Activated naive CD4-positive, alpha-beta T cell treated with anti-CD3 and anti-CD28 coated beads for 36 hours (primary cell): ENCODE data around the gene PLEKHM3. TPM values are rescaled to one million over a fixed set of nuclear protein-coding genes. Genes with fewer than 3 reads are reported as not detected.

Experiments used
- CTCF ChIA-PET: fragments of 350-600 bp; sonication (Branson Sonifier 250); formaldehyde crosslinking; loops from one replicate; lab custom pipeline; 2021; ENCODE audit warnings: antibody characterized with exemption; lab: Charles Lee
- DNase-seq: peaks from one replicate; pipeline ENCODE4 v3.0.0-alpha.2; 2020
- H3K27ac Mint-ChIP-seq: one replicate; pipeline ENCODE4 v1.8.0; 2021; ENCODE audit warnings: mild to moderate bottlenecking, mixed read lengths
- H3K27me3 Mint-ChIP-seq: one replicate; pipeline ENCODE4 v1.8.0; 2021; ENCODE audit warnings: low read depth, mixed read lengths
- H3K36me3 Mint-ChIP-seq: one replicate; pipeline ENCODE4 v1.8.0; 2021; ENCODE audit warnings: low read depth, mixed read lengths
- H3K4me1 Mint-ChIP-seq: one replicate; pipeline ENCODE4 v1.8.0; 2021; ENCODE audit warnings: low read depth, mixed read lengths
- H3K4me3 Mint-ChIP-seq: one replicate; pipeline ENCODE4 v1.8.0; 2021; ENCODE audit warnings: mild to moderate bottlenecking, moderate library complexity, mixed read lengths
- H3K9me3 Mint-ChIP-seq: one replicate; pipeline ENCODE4 v1.8.0; 2021; ENCODE audit warnings: mixed read lengths
- intact Hi-C: fragments of 100-400 bp; cut with micrococcal nuclease; formaldehyde crosslinking; loops from one replicate; pipeline ENCODE4 v1.15.1; 2023
- total RNA-seq, 2 experiments: library from RNA; stranded (reverse); gene quantifications; one replicate each; pipeline ENCODE4 v1.2.3, GENCODE V29; 2021

Gene PLEKHM3
- total RNA-seq, 2 experiments from 2014 or later = 6.5 to 7.0 TPM

GRCh38 chr2:207938415-207938814 is 86.9 kb downstream of the PLEKHM3 start:
- intact Hi-C loops = no loop called here
- no peaks in the 10 kb centered on the region for H3K4me1 Mint-ChIP-seq
- no peak overlapping the region for H3K4me3 Mint-ChIP-seq
- no peak overlapping the region for H3K27ac Mint-ChIP-seq
- H3K9me3 Mint-ChIP-seq = no peaks in the 10 kb centered on the region
- H3K27me3 Mint-ChIP-seq = no peaks in the 10 kb centered on the region
- DNase-seq = no peak
- CTCF ChIA-PET = interaction anchor here (3.2 kb wide), 1 partner anchor 102 kb away, joined by 12 read pairs; no protein-coding TSS in a partner anchor
- peaks cover 7% of the 10 kb centered on the region for H3K36me3 Mint-ChIP-seq

- no peaks in the 10 kb centered on the region for H3K9me3 Mint-ChIP-seq
- H3K36me3 Mint-ChIP-seq = peaks cover 7% of the 10 kb centered on the region
- H3K27me3 Mint-ChIP-seq = no peaks in the 10 kb centered on the region
- DNase-seq = no peak
- no peak overlapping the region for H3K4me3 Mint-ChIP-seq
- no peaks in the 10 kb centered on the region for H3K4me1 Mint-ChIP-seq
- no peak overlapping the region for H3K27ac Mint-ChIP-seq
- CTCF ChIA-PET = interaction anchor here (3.2 kb wide), 1 partner anchor 103 kb away, joined by 12 read pairs; no protein-coding TSS in a partner anchor
- intact Hi-C loops = no loop called here
These were observed 87.5 kb downstream of the PLEKHM3 start for GRCh38 chr2:207937823-207938222.

GRCh38 chr2:207937253-207937652 is 88.1 kb downstream of the PLEKHM3 start:
- Mint-ChIP-seq H3K27me3 (no peaks in the 10 kb centered on the region), H3K36me3 (peaks cover 5% of the 10 kb centered on the region), H3K4me1 (no peaks in the 10 kb centered on the region), H3K4me3 (no peak overlapping the region), H3K27ac (no peak overlapping the region), H3K9me3 (no peaks in the 10 kb centered on the region)
- intact Hi-C loops = no loop called here
- no peak for DNase-seq
- CTCF ChIA-PET = interaction anchor here (3.2 kb wide), 1 partner anchor 103 kb away, joined by 12 read pairs; no protein-coding TSS in a partner anchor

- no peaks in the 10 kb centered on the region for H3K36me3 Mint-ChIP-seq
- no peak overlapping the region for H3K27ac Mint-ChIP-seq
- CTCF ChIA-PET = interaction anchor here (0.9 kb wide), 1 partner anchor 36 kb away, joined by 4 read pairs; no protein-coding TSS in a partner anchor
- no peaks in the 10 kb centered on the region for H3K9me3 Mint-ChIP-seq
- H3K4me1 Mint-ChIP-seq = no peaks in the 10 kb centered on the region
- H3K4me3 Mint-ChIP-seq = no peak overlapping the region
- no peak for DNase-seq
- H3K27me3 Mint-ChIP-seq = no peaks in the 10 kb centered on the region
- intact Hi-C loops = no loop called here
These were observed 88.9 kb downstream of the PLEKHM3 start for GRCh38 chr2:207936380-207936779.

- Mint-ChIP-seq H3K4me1 (no peaks in the 10 kb centered on the region), H3K27ac (no peak overlapping the region), H3K36me3 (no peaks in the 10 kb centered on the region), H3K4me3 (no peak overlapping the region), H3K9me3 (no peaks in the 10 kb centered on the region), H3K27me3 (no peaks in the 10 kb centered on the region)
- intact Hi-C loops = no loop called here
- no peak for DNase-seq
- CTCF ChIA-PET = interaction anchor here (0.9 kb wide), 1 partner anchor 37 kb away, joined by 4 read pairs; no protein-coding TSS in a partner anchor
These were observed 89.3 kb downstream of the PLEKHM3 start for GRCh38 chr2:207935991-207936370.

GRCh38 chr2:207935121-207935990 is 90.0 kb downstream of the PLEKHM3 start:
- Mint-ChIP-seq H3K9me3 (no peaks in the 10 kb centered on the region), H3K27me3 (no peaks in the 10 kb centered on the region), H3K4me1 (no peaks in the 10 kb centered on the region), H3K27ac (no peak overlapping the region), H3K4me3 (no peak overlapping the region), H3K36me3 (peaks cover 2% of the 10 kb centered on the region)
- no peak for DNase-seq
- intact Hi-C loops = no loop called here
- CTCF ChIA-PET = interaction anchor here (0.6 to 0.9 kb wide), 2 partner anchors 36 to 37 kb away, joined by 4 read pairs; no protein-coding TSS in a partner anchor

- Mint-ChIP-seq H3K27ac (no peak overlapping the region), H3K4me3 (no peak overlapping the region), H3K36me3 (peaks cover 2% of the 10 kb centered on the region), H3K4me1 (no peaks in the 10 kb centered on the region), H3K9me3 (no peaks in the 10 kb centered on the region), H3K27me3 (no peaks in the 10 kb centered on the region)
- CTCF ChIA-PET = interaction anchor here (0.6 kb wide), 1 partner anchor 37 kb away, joined by 4 read pairs; no protein-coding TSS in a partner anchor
- intact Hi-C loops = no loop called here
- no peak for DNase-seq
These were observed 90.6 kb downstream of the PLEKHM3 start for GRCh38 chr2:207934720-207935119.

GRCh38 chr2:207933396-207934065 is 91.8 kb downstream of the PLEKHM3 start:
- CTCF ChIA-PET = no interaction called here
- no peaks in the 10 kb centered on the region for H3K27me3 Mint-ChIP-seq
- no peaks in the 10 kb centered on the region for H3K4me1 Mint-ChIP-seq
- intact Hi-C loops = no loop called here
- DNase-seq = no peak
- no peaks in the 10 kb centered on the region for H3K9me3 Mint-ChIP-seq
- no peak overlapping the region for H3K27ac Mint-ChIP-seq
- peaks cover 2% of the 10 kb centered on the region for H3K36me3 Mint-ChIP-seq
- no peak overlapping the region for H3K4me3 Mint-ChIP-seq

GRCh38 chr2:207932106-207932505 is 93.2 kb downstream of the PLEKHM3 start:
- Mint-ChIP-seq H3K4me3 (no peak overlapping the region), H3K27ac (no peak overlapping the region), H3K36me3 (peaks cover 2% of the 10 kb centered on the region), H3K27me3 (no peaks in the 10 kb centered on the region), H3K4me1 (no peaks in the 10 kb centered on the region), H3K9me3 (no peaks in the 10 kb centered on the region)
- DNase-seq = no peak
- intact Hi-C loops = no loop called here
- CTCF ChIA-PET = no interaction called here

- no peak overlapping the region for H3K27ac Mint-ChIP-seq
- no peak overlapping the region for H3K4me3 Mint-ChIP-seq
- peaks cover 9% of the 10 kb centered on the region for H3K4me1 Mint-ChIP-seq
- intact Hi-C loops = no loop called here
- H3K36me3 Mint-ChIP-seq = peaks cover 2% of the 10 kb centered on the region
- DNase-seq = no peak
- no peaks in the 10 kb centered on the region for H3K9me3 Mint-ChIP-seq
- CTCF ChIA-PET = no interaction called here
- H3K27me3 Mint-ChIP-seq = no peaks in the 10 kb centered on the region
These were observed 94.6 kb downstream of the PLEKHM3 start for GRCh38 chr2:207930747-207931146.

- Mint-ChIP-seq H3K27me3 (no peaks in the 10 kb centered on the region), H3K4me1 (peaks cover 14% of the 10 kb centered on the region), H3K4me3 (no peak overlapping the region), H3K9me3 (no peaks in the 10 kb centered on the region), H3K36me3 (peaks cover 3% of the 10 kb centered on the region), H3K27ac (no peak overlapping the region)
- DNase-seq = no peak
- CTCF ChIA-PET = interaction anchor here (0.8 to 1.0 kb wide), 2 partner anchors 9 to 14 kb away, joined by 3 to 4 read pairs; no protein-coding TSS in a partner anchor
- intact Hi-C loops = no loop called here
These were observed 95.4 kb downstream of the PLEKHM3 start for GRCh38 chr2:207929923-207930322.

- no peak for DNase-seq
- H3K9me3 Mint-ChIP-seq = no peaks in the 10 kb centered on the region
- H3K27me3 Mint-ChIP-seq = no peaks in the 10 kb centered on the region
These were observed 97.2 kb downstream of the PLEKHM3 start for GRCh38 chr2:207928079-207928478.

More at GRCh38 chr2:207928079-207928478, 97.2 kb downstream of the PLEKHM3 start:
- peaks cover 4% of the 10 kb centered on the region for H3K36me3 Mint-ChIP-seq
- H3K27ac Mint-ChIP-seq = no peak overlapping the region
- CTCF ChIA-PET = no interaction called here
- H3K4me3 Mint-ChIP-seq = no peak overlapping the region
- intact Hi-C loops = no loop called here
- H3K4me1 Mint-ChIP-seq = peaks cover 18% of the 10 kb centered on the region
